IMR-90 (cell line): ENCODE data around the gene ADGRA1. TPM values are rescaled to one million over a fixed set of nuclear protein-coding genes. Genes with fewer than 3 reads are reported as not detected.

Experiments used
- ATAC-seq: fragments of 200-7000 bp; cut with Tn5 transposase; 2 replicates; pipeline ENCODE4 v1.9.1; 2020; ENCODE audit warnings: low read depth, mild to moderate bottlenecking, moderate library complexity
- BruUV-seq: library from RNA; stranded (reverse); fragments of 400-500 nt; replicated peaks from 2 replicates; lab custom pipeline; 2021; lab: Mats Ljungman, UMichigan
- CTCF ChIA-PET: fragments of 300-600 bp; formaldehyde crosslinking; extraction: SDS; loops from one replicate; lab custom pipeline; 2021; ENCODE audit warnings: antibody characterized with exemption; lab: Yijun Ruan, JAX
- POLR2A ChIA-PET: fragments of 300-600 bp; sonication (Branson Sonifier 250); formaldehyde crosslinking; loops from one replicate; lab custom pipeline; 2022; ENCODE audit warnings: antibody characterized with exemption; ENCODE audit not compliant: unreplicated experiment; lab: Charles Lee
- DNase-seq: peaks from one replicate; pipeline ENCODE4 v3.0.0; 2013
- H2AFZ ChIP-seq: replicated peaks from 2 replicates; pipeline ENCODE3; 2013; ENCODE audit warnings: low read length, mild to moderate bottlenecking; ENCODE audit not compliant: poor library complexity
- H2AK5ac ChIP-seq: 2 replicates; pipeline ENCODE4 v1.6.1; 2013; ENCODE audit warnings: low read depth, low read length, inconsistent platforms
- H2AK9ac ChIP-seq: replicated peaks from 2 replicates; pipeline ENCODE3; 2013; ENCODE audit warnings: mild to moderate bottlenecking, low read depth, low read length, moderate library complexity; ENCODE audit not compliant: poor library complexity
- H2BK120ac ChIP-seq: 2 replicates; pipeline ENCODE4 v1.6.1; 2013; ENCODE audit warnings: low read depth, low read length, inconsistent platforms
- H2BK15ac ChIP-seq: 3 replicates; pipeline ENCODE4 v1.6.1; 2013; ENCODE audit warnings: low read depth, low read length, inconsistent platforms
- H2BK20ac ChIP-seq: 2 replicates; pipeline ENCODE4 v1.6.1; 2013; ENCODE audit warnings: low read depth, mild to moderate bottlenecking, inconsistent platforms, low read length, moderate library complexity
- H2BK5ac ChIP-seq: 2 replicates; pipeline ENCODE4 v1.6.1; 2013; ENCODE audit warnings: mild to moderate bottlenecking, low read depth, low read length, inconsistent platforms; ENCODE audit not compliant: poor library complexity, severe bottlenecking
- H3K14ac ChIP-seq: replicated peaks from 2 replicates; pipeline ENCODE4 v1.6.1; 2013; ENCODE audit warnings: low read depth, low read length, inconsistent platforms
- H3K18ac ChIP-seq: 2 replicates; pipeline ENCODE4 v1.6.1; 2013; ENCODE audit warnings: low read depth, low read length, control low read depth
- H3K23ac ChIP-seq: 2 replicates; pipeline ENCODE4 v1.6.1; 2013; ENCODE audit warnings: low read depth, low read length, inconsistent platforms
- H3K27ac ChIP-seq: 2 replicates; pipeline ENCODE4 v1.5.1; 2013; ENCODE audit warnings: mild to moderate bottlenecking, control low read depth, low read length; ENCODE audit not compliant: insufficient read depth
- H3K27me3 ChIP-seq: 2 replicates; pipeline ENCODE4 v1.6.1; 2013; ENCODE audit warnings: low read length; ENCODE audit not compliant: control insufficient read depth, insufficient read depth
- H3K36me3 ChIP-seq: 2 replicates; pipeline ENCODE4 v1.6.1; 2013; ENCODE audit warnings: low read length, mixed read lengths; ENCODE audit not compliant: control insufficient read depth, insufficient read depth
- H3K4ac ChIP-seq: 2 replicates; pipeline ENCODE4 v1.6.1; 2013; ENCODE audit warnings: low read depth, low read length, inconsistent platforms
- H3K4me1 ChIP-seq: 2 replicates; pipeline ENCODE4 v1.6.1; 2013; ENCODE audit warnings: low read length, mixed read lengths; ENCODE audit not compliant: control insufficient read depth, insufficient read depth
- H3K4me2 ChIP-seq: 2 replicates; pipeline ENCODE4 v1.6.1; 2013; ENCODE audit warnings: low read depth, mild to moderate bottlenecking, control low read depth, low read length, moderate library complexity
- H3K4me3 ChIP-seq: 2 replicates; pipeline ENCODE4 v1.5.1; 2013; ENCODE audit warnings: low read depth, mild to moderate bottlenecking, control low read depth, low read length, moderate library complexity; ENCODE audit not compliant: insufficient read depth
- H3K56ac ChIP-seq: 2 replicates; pipeline ENCODE4 v1.6.1; 2013; ENCODE audit warnings: low read length, inconsistent platforms; ENCODE audit not compliant: insufficient read depth; ENCODE audit errors: extremely low read depth
- H3K79me1 ChIP-seq, 2 experiments: 2 replicates each; pipeline ENCODE4 v1.6.1; 2013; ENCODE audit warnings: low read length in 2 of 2, inconsistent platforms in 1 of 2, low read depth in 1 of 2
- H3K9ac ChIP-seq: 2 replicates; pipeline ENCODE4 v1.6.1; 2013; ENCODE audit warnings: low read depth, low read length, control low read depth
- H3K9me1 ChIP-seq: 2 replicates; pipeline ENCODE4 v1.6.1; 2013; ENCODE audit warnings: low read length, inconsistent platforms; ENCODE audit not compliant: insufficient read depth
- H3K9me3 ChIP-seq: 2 replicates; pipeline ENCODE4 v1.6.1; 2013; ENCODE audit warnings: low read length; ENCODE audit not compliant: control insufficient read depth, insufficient read depth
- H4K20me1 ChIP-seq: 2 replicates; pipeline ENCODE4 v1.6.1; 2013; ENCODE audit warnings: low read length, inconsistent platforms; ENCODE audit not compliant: insufficient read depth
- H4K5ac ChIP-seq: 2 replicates; pipeline ENCODE4 v1.6.1; 2013; ENCODE audit warnings: mild to moderate bottlenecking, low read depth, low read length, control low read depth
- H4K8ac ChIP-seq, 2 experiments: 2 replicates each; pipeline ENCODE4 v1.6.1; 2013; ENCODE audit warnings: low read depth in 2 of 2, low read length in 2 of 2, control low read depth in 1 of 2, inconsistent platforms in 1 of 2
- H4K91ac ChIP-seq: 2 replicates; pipeline ENCODE4 v1.6.1; 2013; ENCODE audit warnings: low read depth, low read length, inconsistent platforms; ENCODE audit not compliant: insufficient read depth
- BHLHE40 ChIP-seq: fragments of 150-350 bp; IDR thresholded peaks from 2 replicates; pipeline ENCODE4 v1.6.1; 2016; ENCODE audit warnings: mild to moderate bottlenecking, low read depth, low read length
- CHD1 ChIP-seq: IDR thresholded peaks from 2 replicates; pipeline ENCODE4 v1.6.1; 2012; ENCODE audit warnings: low read depth, low read length, improper control_type of control experiment
- ELK1 ChIP-seq: fragments of 150-350 bp; IDR thresholded peaks from 2 replicates; pipeline ENCODE4 v1.6.1; 2016; ENCODE audit warnings: low read depth, mild to moderate bottlenecking, low read length, moderate library complexity, borderline replicate concordance
- FOS ChIP-seq: fragments of 150-350 bp; IDR thresholded peaks from 2 replicates; pipeline ENCODE4 v1.6.1; 2016; ENCODE audit warnings: low read depth, low read length
- MAFK ChIP-seq: IDR thresholded peaks from 2 replicates; pipeline ENCODE4 v1.6.1; 2012; ENCODE audit warnings: low read depth, low read length, improper control_type of control experiment
- MAZ ChIP-seq: IDR thresholded peaks from 2 replicates; pipeline ENCODE4 v1.6.1; 2012; ENCODE audit warnings: low read depth, mild to moderate bottlenecking, low read length, improper control_type of control experiment, moderate library complexity, borderline replicate concordance
- MXI1 ChIP-seq: IDR thresholded peaks from 2 replicates; pipeline ENCODE4 v1.6.1; 2012; ENCODE audit warnings: low read depth, mild to moderate bottlenecking, low read length, moderate library complexity, borderline replicate concordance
- NFE2L2 ChIP-seq: fragments of 150-350 bp; IDR thresholded peaks from 2 replicates; pipeline ENCODE4 v1.6.1; 2016; ENCODE audit warnings: low read depth, mild to moderate bottlenecking, low read length
- POLR2A ChIP-seq: IDR thresholded peaks from 2 replicates; pipeline ENCODE4 v1.6.1; 2012; ENCODE audit warnings: mild to moderate bottlenecking, low read depth, low read length
- RAD21 ChIP-seq: IDR thresholded peaks from 2 replicates; pipeline ENCODE4 v1.6.1; 2012; ENCODE audit warnings: low read length, improper control_type of control experiment
- RCOR1 ChIP-seq: IDR thresholded peaks from 2 replicates; pipeline ENCODE4 v1.6.1; 2012; ENCODE audit warnings: mild to moderate bottlenecking, low read length, improper control_type of control experiment; ENCODE audit not compliant: insufficient replicate concordance
- SMC3 ChIP-seq: fragments of 150-350 bp; IDR thresholded peaks from 2 replicates; pipeline ENCODE4 v1.6.1; 2016; ENCODE audit warnings: low read depth, mild to moderate bottlenecking, antibody characterized with exemption, low read length, moderate library complexity
- WGBS, 2 experiments: methylation state at CpG; one replicate each; pipeline versions ENCODE4 v1.1.5 to v1.1.7; 2013; ENCODE audit warnings: missing lambda C conversion rate in 2 of 2; ENCODE audit not compliant: insufficient read length in 1 of 2; ENCODE audit errors: extremely low coverage in 2 of 2; 5-methylcytosine and 5-hydroxymethylcytosine counted together
- dilution Hi-C: fragments of 300-500 bp; cut with HindIII; formaldehyde crosslinking; loops from one replicate; pipeline ENCODE4 v1.14.3; 2018; ENCODE audit warnings: low sequenced_read_pairs; ENCODE audit not compliant: unreplicated experiment
- in situ Hi-C: fragments of 300-500 bp; cut with MboI; formaldehyde crosslinking; loops from 3 replicates; pipeline ENCODE4 v1.14.3; 2019; ENCODE audit warnings: low sequenced_read_pairs, inconsistent platforms, mixed read lengths
- intact Hi-C: fragments of 100-400 bp; cut with micrococcal nuclease; formaldehyde crosslinking; loops from 2 replicates; pipeline ENCODE4 v1.10.0; 2022
- polyA plus RNA-seq, 3 experiments: library from polyadenylated mRNA; depleted of rRNA; stranded (reverse); fragments of >200 nt; gene quantifications; 2 replicates each; pipeline ENCODE4 v1.2.3, GENCODE V29; 2012; ENCODE audit warnings: low replicate concordance in 1 of 3
- total RNA-seq: library from RNA; depleted of rRNA; stranded (reverse); fragments of >200 nt; gene quantifications from 2 replicates; pipeline ENCODE4 v1.2.3, GENCODE V29; 2012
- TF ChIP-seq, protein P1 (sequence below): fragments of 150-350 bp; IDR thresholded peaks from 2 replicates; pipeline ENCODE4 v1.6.1; 2017; ENCODE audit warnings: mild to moderate bottlenecking, antibody characterized with exemption, low read length, low read depth
- TF ChIP-seq, protein P2 (sequence below): conservative IDR thresholded peaks from 2 replicates; pipeline ENCODE4 v1.5.1; 2012; ENCODE audit warnings: mild to moderate bottlenecking, low read depth, low read length, improper control_type of control experiment

ADGRA1 gene
- total and polyA plus RNA-seq, 2 of the 4 experiments (the other 2 are of a cell fraction) = not detected

- ChIA-PET CTCF (no interaction called here), POLR2A (no interaction called here)
- dilution Hi-C loops = no loop called here
- no TSS peak for BruUV-seq
- no peak overlapping the region for H2AFZ ChIP-seq
- no peaks in the 10 kb centered on the region for H3K36me3 ChIP-seq
- no peak overlapping the region for H2BK15ac ChIP-seq
- no peak for DNase-seq
- H2BK20ac ChIP-seq = no peak overlapping the region
- H3K23ac ChIP-seq = no peak overlapping the region
- H4K8ac ChIP-seq = no peak overlapping the region
- in situ Hi-C loops = no loop called here
- no peak overlapping the region for H2BK5ac ChIP-seq
- no peak overlapping the region for H2AK5ac ChIP-seq
- H4K91ac ChIP-seq = no peak overlapping the region
- peaks cover 48% of the 10 kb centered on the region for H3K27me3 ChIP-seq
- H3K4ac ChIP-seq = no peak overlapping the region
- no peaks in the 10 kb centered on the region for H3K9me1 ChIP-seq
- TF ChIP-seq BHLHE40 (no peak), FOS (no peak), MXI1 (no peak), MAZ (no peak), CHD1 (no peak), RAD21 (no peak), NFE2L2 (no peak), RCOR1 (no peak), POLR2A (no peak), SMC3 (no peak), MAFK (no peak), ELK1 (no peak)
- TF ChIP-seq, protein P1, sequence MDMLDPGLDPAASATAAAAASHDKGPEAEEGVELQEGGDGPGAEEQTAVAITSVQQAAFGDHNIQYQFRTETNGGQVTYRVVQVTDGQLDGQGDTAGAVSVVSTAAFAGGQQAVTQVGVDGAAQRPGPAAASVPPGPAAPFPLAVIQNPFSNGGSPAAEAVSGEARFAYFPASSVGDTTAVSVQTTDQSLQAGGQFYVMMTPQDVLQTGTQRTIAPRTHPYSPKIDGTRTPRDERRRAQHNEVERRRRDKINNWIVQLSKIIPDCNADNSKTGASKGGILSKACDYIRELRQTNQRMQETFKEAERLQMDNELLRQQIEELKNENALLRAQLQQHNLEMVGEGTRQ = no peak
- TF ChIP-seq, protein P2, sequence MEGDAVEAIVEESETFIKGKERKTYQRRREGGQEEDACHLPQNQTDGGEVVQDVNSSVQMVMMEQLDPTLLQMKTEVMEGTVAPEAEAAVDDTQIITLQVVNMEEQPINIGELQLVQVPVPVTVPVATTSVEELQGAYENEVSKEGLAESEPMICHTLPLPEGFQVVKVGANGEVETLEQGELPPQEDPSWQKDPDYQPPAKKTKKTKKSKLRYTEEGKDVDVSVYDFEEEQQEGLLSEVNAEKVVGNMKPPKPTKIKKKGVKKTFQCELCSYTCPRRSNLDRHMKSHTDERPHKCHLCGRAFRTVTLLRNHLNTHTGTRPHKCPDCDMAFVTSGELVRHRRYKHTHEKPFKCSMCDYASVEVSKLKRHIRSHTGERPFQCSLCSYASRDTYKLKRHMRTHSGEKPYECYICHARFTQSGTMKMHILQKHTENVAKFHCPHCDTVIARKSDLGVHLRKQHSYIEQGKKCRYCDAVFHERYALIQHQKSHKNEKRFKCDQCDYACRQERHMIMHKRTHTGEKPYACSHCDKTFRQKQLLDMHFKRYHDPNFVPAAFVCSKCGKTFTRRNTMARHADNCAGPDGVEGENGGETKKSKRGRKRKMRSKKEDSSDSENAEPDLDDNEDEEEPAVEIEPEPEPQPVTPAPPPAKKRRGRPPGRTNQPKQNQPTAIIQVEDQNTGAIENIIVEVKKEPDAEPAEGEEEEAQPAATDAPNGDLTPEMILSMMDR = no peak
- H3K27ac ChIP-seq = no peak overlapping the region
- ATAC-seq = no peak
- WGBS, 2 experiments = 26% methylated on average over 3 of the region's 16 CpGs; no CpG with 5 or more reads in 1 of the 2 experiments
- no peak overlapping the region for H3K4me2 ChIP-seq
- no peak overlapping the region for H2AK9ac ChIP-seq
- intact Hi-C loops = no loop called here
- no peak overlapping the region for H3K14ac ChIP-seq
- H4K5ac ChIP-seq = no peak overlapping the region
- no peak overlapping the region for H3K9ac ChIP-seq
- H3K79me1 ChIP-seq = no peaks in the 10 kb centered on the region
- no peaks in the 10 kb centered on the region for H3K4me1 ChIP-seq
- no peaks in the 10 kb centered on the region for H4K20me1 ChIP-seq
- H3K18ac ChIP-seq = no peak overlapping the region
- no peak overlapping the region for H2BK120ac ChIP-seq
- no peak overlapping the region for H3K56ac ChIP-seq
- no peaks in the 10 kb centered on the region for H3K9me3 ChIP-seq
- H3K4me3 ChIP-seq = no peak overlapping the region
Measured at GRCh38 chr10:133087045-133087678, 562 bp upstream of the ADGRA1 start.
